CD4-positive, alpha-beta T cell treated with Interleukin-1 beta for 1 hour (primary cell): ENCODE measurements around the gene PRDM15.

Source experiments
- DNase-seq, 2 donors: peaks; one replicate each; pipeline ENCODE4 v3.0.0-alpha.2; 2020 to 2022

Gene PRDM15

GRCh38 chr21:41821756-41822431 lies 57.2 kb downstream of the PRDM15 start:
- DNase-seq, result no peak

GRCh38 chr21:41821081-41821755 lies 57.9 kb downstream of the PRDM15 start:
- DNase-seq, result no peak

- DNase-seq, result no peak
Measured at GRCh38 chr21:41820384-41821080, 58.6 kb downstream of the PRDM15 start.

GRCh38 chr21:41819856-41820281 lies 59.3 kb downstream of the PRDM15 start:
- DNase-seq, result no peak

- no peak for DNase-seq
Measured at GRCh38 chr21:41819236-41819855, 59.8 kb downstream of the PRDM15 start.

GRCh38 chr21:41817877-41818855 lies 61.0 kb downstream of the PRDM15 start:
- no peak for DNase-seq

GRCh38 chr21:41817228-41817627 lies 61.9 kb downstream of the PRDM15 start:
- peak; percentile 6 to 22 for DNase-seq

- DNase-seq, result peak; percentile 61 to 65
Measured at GRCh38 chr21:41816583-41817165, 62.5 kb downstream of the PRDM15 start.

GRCh38 chr21:41815652-41816582 lies 63.2 kb downstream of the PRDM15 start:
- no peak for DNase-seq

GRCh38 chr21:41813226-41813625 lies 65.9 kb downstream of the PRDM15 start:
- DNase-seq, result no peak

- DNase-seq, result no peak
Measured at GRCh38 chr21:41812679-41813078, 66.5 kb downstream of the PRDM15 start.

GRCh38 chr21:41810597-41810932 lies 68.6 kb downstream of the PRDM15 start:
- DNase-seq, result no peak

- no peak for DNase-seq
Measured at GRCh38 chr21:41809891-41810596, 69.1 kb downstream of the PRDM15 start.

GRCh38 chr21:41808846-41809245 lies 70.3 kb downstream of the PRDM15 start:
- DNase-seq, result no peak

- DNase-seq, result no peak
Measured at GRCh38 chr21:41808094-41808493, 71.0 kb downstream of the PRDM15 start.

- no peak for DNase-seq
Measured at GRCh38 chr21:41806773-41807172, 72.4 kb downstream of the PRDM15 start.

GRCh38 chr21:41805643-41806042 lies 73.5 kb downstream of the PRDM15 start:
- DNase-seq, result no peak

GRCh38 chr21:41805038-41805437 lies 74.1 kb downstream of the PRDM15 start:
- no peak for DNase-seq

GRCh38 chr21:41804381-41804780 lies 74.8 kb downstream of the PRDM15 start:
- no peak for DNase-seq

GRCh38 chr21:41803316-41803715 lies 75.8 kb downstream of the PRDM15 start:
- no peak for DNase-seq
